SKM-1 (cell line): ENCODE measurements around the gene TUBA3C.

Experiments used
- DNase-seq: peaks from one replicate; lab custom pipeline; 2025; ENCODE audit not compliant: unreplicated experiment; lab: John Stamatoyannopoulos, UW

TUBA3C gene

GRCh38 chr13:19169496-19169895 lies 12.1 kb downstream of the TUBA3C start:
- DNase-seq: no peak

DNA sequence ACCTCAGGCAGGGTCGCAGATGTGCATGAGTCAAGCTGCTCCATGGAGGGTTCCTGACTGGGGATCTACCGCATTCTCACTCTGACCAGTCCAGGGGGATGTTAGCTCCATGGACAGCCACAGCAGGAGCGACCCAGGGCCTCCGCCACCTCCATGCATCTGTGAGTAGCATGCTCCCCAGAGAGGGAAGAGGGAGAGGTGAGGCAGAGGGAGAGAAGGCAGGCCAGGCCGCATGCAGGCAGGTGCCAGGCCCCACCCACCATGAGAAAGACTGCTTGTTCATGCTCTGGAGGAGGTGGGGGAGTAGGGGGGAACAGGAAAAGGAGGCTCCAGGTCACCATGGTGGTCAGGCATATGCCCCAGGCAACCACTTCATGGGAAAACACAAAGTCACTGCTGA lies 20.3 kb downstream of the TUBA3C start:
- DNase-seq: no peak

GRCh38 chr13:19159761-19160420 lies 21.7 kb downstream of the TUBA3C start:
- no peak for DNase-seq

GRCh38 chr13:19159181-19159580 lies 22.4 kb downstream of the TUBA3C start:
- no peak for DNase-seq

DNA sequence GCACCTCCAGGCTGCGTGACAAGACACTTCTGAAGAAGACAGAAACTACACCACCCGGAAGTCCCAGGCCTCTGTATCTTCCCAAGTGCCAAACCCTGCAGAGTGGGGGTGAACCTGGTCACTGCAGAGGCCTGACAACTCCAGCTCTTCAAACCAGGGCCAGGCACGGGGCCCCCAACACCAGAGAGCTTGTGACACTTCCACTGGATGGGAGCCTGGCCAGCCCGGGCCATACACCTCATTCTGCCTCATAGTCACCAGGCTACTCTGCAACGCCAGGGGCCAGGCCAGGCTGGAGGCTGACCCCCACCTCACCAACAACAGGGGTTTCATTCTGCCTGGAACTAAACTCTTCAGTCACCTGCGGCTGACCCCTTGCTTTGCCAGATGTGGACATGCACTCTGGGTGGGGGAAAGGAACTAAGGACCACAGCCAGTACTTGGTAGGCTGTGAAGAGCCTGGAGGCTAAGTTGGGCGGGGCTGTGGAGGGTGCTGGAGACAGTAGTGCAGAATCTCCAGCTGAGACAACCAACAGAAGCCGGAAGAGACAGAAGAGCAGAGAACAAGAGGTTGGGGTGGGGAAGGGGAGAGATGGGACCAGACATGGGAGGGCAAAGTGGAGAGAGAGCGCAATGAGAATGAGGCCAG lies 23.0 kb downstream of the TUBA3C start:
- no peak for DNase-seq

GRCh38 chr13:19158006-19158405 lies 23.6 kb downstream of the TUBA3C start:
- DNase-seq: no peak

GRCh38 chr13:19157461-19157860 lies 24.2 kb downstream of the TUBA3C start:
- DNase-seq: no peak

DNA sequence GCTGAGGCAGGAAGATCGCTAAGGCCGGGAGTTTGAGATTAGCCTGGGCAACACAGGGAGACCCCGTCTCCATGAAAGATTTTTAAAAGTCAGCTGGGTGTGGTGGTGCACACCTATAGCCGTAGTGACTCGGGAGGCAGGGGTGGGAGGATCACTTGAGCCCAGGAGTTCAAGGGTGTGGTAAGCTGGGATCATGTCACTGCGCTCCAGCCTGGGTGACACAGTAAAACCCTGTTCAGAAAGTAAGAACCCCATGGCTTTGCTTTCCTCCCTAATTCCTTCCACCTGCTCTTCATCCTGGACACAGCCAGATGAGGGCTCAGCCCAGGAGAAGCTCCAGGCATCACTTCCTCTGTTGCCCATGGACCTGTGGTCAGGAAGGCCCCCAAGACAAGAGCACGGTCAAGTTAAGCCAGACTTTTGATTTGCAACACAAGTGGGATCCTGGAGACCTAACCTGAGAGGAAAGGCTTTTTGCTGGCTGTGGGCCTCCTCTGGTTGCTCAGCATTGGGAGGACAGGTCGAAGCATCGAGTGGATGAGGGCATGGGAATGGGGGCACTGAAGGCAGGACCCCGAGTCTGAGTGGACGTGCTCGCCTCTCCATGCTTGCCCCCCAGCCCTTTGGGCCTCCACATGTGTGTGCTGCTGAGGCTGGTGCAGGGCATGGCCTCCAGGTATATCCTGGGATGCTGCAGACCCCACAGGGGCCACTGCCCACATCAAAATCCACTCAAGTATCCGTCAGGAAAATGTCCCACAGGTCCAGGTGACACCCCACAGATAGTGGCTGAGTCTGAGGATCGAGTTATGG lies 25.4 kb downstream of the TUBA3C start:
- no peak for DNase-seq

GRCh38 chr13:19155321-19155861 lies 26.2 kb downstream of the TUBA3C start:
- DNase-seq: peak; percentile 25

GRCh38 chr13:19154843-19155242 lies 26.8 kb downstream of the TUBA3C start:
- no peak for DNase-seq

- no peak for DNase-seq
Observed at GRCh38 chr13:19153782-19154450, 27.7 kb downstream of the TUBA3C start.

- no peak for DNase-seq
Observed at GRCh38 chr13:19152403-19152802, 29.2 kb downstream of the TUBA3C start.

DNA sequence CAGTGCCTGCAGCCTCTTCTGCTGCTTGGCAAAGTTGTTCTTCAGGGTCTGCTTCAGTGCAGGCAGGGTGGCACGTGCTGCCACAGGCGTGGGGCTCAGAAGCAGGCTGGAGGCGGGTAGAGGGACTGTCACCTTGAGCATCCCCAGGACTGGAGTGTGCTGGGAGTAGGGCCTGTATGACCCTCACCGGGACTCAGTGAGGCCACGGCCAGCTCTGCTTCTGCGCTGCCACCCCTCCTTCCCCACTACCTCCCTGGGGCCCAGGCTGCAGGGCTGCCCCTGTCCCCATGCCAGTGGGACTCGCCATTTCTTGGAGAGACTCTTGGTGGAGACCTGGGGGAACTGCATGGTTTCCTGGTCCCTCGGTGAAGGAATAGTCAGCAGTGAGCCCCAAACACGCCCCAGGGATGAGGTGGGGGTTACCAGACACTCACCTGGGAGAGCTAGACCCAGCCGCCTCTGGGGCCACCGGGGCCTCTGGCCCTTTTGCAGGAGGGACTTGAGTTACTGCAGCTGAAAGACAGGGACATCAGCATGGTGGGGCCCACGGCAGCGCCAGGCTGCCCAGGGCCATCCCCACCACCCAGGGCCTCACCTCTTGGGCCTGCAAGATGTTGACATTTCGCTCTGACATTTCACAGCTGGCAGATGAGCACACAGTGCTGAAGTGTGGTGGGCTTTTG lies 29.9 kb downstream of the TUBA3C start:
- no peak for DNase-seq

- no peak for DNase-seq
Observed at GRCh38 chr13:19150712-19151228, 30.9 kb downstream of the TUBA3C start.

- no peak for DNase-seq
Observed at GRCh38 chr13:19150226-19150625, 31.4 kb downstream of the TUBA3C start.

DNA sequence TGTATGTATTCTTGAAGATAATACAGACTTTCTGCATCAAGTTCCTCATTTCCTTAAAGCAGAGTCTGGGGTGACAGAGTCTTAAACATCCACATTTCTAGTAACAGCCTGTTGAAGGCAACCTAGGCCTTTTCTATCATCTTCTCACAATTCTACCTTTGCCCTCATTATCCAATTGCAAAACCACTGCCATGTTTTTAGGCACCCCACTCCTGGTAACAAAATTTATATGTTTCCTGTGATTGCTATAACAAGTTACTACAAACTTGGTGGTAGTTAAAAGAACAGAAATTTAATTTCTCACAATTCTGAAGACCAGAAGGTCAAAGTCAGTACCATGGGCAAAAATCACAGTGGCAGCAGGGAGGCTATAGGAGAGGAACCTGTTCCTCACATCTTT lies 33.1 kb downstream of the TUBA3C start:
- DNase-seq: no peak
